GM13976 (cell line): ENCODE results near the gene PDC.
A peak's percentile ranks its signal among the peaks of the same experiment; 100 is the strongest.

Experiments
- DNase-seq: peaks from one replicate; pipeline ENCODE4 v3.0.0; 2012; ENCODE audit warnings: low spot score
- in situ Hi-C: fragments of 300-500 bp; cut with MboI; formaldehyde crosslinking; loops from one replicate; pipeline ENCODE4 v1.12.0; 2022; ENCODE audit warnings: low sequenced_read_pairs, mixed read lengths, inconsistent platforms; ENCODE audit not compliant: unreplicated experiment
- TF ChIP-seq, protein P1 (sequence below): IDR thresholded peaks from 2 replicates; pipeline ENCODE4 v1.5.1; 2012; ENCODE audit warnings: borderline replicate concordance, mild to moderate bottlenecking; ENCODE audit not compliant: insufficient read depth; ENCODE audit errors: extremely low read depth, missing control alignments, control extremely low read depth

The PDC gene

DNA sequence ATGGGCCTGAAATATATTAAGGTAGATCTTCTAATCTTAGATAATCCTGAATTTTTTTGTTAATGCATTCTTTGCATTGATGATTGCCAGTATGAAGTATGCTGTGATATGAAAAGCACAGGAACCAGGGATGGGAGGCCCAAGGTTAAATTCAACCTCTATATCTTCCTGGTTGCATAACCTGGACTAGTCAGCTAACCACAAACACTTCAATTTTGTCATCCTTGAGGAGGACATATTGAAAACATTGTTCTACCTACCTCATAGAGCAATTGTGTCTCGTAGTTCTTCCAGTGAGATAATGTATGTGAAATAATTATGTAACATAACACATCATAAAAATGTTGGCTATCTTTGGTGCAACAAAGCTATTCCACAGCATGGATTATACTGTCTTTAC is 25.6 kb downstream of the PDC start:
- DNase-seq: no peak
- TF ChIP-seq, protein P1, sequence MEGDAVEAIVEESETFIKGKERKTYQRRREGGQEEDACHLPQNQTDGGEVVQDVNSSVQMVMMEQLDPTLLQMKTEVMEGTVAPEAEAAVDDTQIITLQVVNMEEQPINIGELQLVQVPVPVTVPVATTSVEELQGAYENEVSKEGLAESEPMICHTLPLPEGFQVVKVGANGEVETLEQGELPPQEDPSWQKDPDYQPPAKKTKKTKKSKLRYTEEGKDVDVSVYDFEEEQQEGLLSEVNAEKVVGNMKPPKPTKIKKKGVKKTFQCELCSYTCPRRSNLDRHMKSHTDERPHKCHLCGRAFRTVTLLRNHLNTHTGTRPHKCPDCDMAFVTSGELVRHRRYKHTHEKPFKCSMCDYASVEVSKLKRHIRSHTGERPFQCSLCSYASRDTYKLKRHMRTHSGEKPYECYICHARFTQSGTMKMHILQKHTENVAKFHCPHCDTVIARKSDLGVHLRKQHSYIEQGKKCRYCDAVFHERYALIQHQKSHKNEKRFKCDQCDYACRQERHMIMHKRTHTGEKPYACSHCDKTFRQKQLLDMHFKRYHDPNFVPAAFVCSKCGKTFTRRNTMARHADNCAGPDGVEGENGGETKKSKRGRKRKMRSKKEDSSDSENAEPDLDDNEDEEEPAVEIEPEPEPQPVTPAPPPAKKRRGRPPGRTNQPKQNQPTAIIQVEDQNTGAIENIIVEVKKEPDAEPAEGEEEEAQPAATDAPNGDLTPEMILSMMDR: no peak
- in situ Hi-C loops: no loop called here

DNA sequence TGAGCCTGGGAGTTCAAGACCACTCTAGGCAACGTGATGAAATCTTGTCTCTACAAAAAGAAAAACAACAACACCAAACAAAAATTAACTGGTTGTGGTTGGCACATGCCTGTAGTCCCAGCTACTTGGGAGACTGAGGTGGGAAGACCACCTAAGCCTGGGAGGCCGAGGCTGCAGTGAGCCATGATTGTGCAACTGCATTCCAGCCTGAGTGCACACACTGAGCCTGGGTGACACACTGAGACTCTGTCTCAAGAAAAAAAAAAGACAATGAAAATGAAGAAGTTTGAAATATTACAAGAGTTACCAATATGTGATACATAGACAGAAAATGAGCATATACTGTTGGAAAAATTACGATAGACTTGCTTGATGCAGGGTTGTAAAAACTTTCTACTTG is 31.9 kb downstream of the PDC start:
- DNase-seq: no peak
- in situ Hi-C loops: no loop called here
- TF ChIP-seq, protein P1: no peak

DNA sequence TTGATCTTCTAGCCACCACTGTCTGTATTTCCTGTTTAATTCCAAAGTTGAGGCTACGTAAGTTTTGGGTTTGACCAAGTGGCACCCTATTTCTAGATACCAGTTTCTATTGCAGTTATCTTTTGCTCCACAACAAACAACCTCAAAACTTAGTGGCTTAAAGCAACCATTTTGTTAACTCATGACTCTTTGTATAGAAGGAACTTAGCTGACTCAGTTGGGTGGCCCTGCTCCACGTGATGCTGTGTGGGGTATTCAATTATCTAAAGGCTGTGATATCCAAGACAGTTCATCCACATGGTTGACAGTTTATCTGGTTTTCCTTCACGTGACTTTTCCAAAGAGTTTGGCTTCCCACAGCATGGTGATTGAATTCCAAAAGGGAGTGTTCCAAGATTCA is 34.8 kb downstream of the PDC start:
- in situ Hi-C loops: no loop called here
- TF ChIP-seq, protein P1: no peak
- DNase-seq: no peak

DNA sequence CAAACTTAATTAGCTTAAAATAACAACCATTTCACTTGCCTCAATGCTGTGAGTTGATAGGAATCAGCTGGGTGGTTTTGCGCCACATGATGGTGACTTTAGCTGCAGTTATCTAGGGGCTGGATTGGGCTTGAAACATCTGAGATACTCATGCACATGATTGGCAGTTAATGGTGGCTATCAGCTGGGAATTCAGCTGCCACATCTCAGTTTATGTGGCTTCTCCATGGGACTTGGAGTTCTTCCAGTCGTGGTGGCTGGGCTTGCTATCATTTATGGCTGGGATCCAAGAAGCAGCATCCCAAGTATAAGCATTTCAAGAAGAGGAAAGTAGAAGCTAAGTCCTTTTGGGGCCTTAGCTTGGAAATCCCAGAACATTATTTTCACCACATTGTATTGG is 36.4 kb downstream of the PDC start:
- TF ChIP-seq, protein P1: no peak
- no peak for DNase-seq
- in situ Hi-C loops: no loop called here

DNA sequence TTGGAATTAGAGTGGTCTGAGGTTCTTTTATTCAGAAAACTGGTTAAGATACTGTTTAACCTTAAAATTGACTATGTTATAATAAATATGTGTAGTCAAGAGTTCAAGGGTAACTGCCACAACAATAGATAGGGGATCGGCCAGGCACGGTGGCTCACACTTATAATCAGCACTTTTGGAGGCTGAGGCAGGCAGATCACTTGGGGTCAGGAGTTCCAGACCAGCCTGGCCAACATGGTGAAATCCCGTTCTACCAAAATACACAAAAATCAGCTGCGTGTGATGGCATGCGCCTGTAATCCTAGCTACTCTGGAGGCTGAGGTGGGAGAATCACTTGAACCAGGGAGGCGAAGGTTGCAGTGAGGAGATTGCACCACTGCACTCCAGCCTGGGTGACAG is 39.5 kb downstream of the PDC start:
- no peak for DNase-seq
- in situ Hi-C loops: no loop called here
- TF ChIP-seq, protein P1: no peak

DNA sequence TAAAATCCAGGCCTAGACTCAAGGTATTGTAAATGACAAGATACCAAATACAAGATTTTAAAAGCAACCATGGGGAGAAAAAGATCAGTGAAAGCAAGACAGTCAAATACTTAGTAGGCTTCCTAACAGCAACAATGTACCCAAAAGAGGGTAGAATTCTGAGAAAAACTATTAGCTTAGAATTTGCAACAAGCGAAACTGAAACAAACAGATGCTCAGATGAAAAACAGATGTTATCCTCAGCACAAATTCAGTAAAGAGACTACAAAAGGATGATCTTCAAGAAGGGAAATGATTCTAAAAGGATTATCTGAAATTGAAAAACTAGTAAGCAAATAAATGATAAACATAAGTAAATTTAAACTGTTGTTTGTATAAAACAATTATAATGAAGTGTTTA is 40.0 kb downstream of the PDC start:
- TF ChIP-seq, protein P1: no peak
- in situ Hi-C loops: no loop called here
- DNase-seq: peak; percentile 46

DNA sequence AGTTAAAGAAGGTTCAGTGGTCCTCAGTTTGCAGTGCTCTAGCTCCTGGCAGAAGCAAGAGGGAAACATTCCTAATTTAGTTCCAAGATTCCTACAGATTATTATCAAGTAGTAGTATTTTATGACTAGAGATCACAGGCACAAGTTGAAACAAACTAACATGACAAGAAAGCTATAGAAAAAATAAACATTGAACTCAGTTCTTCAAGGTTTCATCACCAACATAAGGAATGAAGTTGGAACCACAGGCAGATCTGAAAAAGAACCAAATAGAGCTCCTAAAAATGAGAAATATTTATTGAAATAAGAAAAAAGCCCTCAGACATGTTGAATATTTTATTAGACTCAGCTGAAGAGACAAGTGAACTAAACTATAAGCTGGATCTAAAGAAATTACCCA is 40.6 kb downstream of the PDC start:
- DNase-seq: no peak
- in situ Hi-C loops: no loop called here
- TF ChIP-seq, protein P1: no peak
